SK-N-SH (cell line): ENCODE measurements around the gene IQSEC1. TPM values are rescaled to one million over a fixed set of nuclear protein-coding genes. Genes with fewer than 3 reads are reported as not detected.

ENCODE experiments used
- CTCF ChIA-PET: fragments of 300-600, 350-600 bp; formaldehyde crosslinking; extraction: SDS; loops from one replicate; lab custom pipeline; 2021; lab: Yijun Ruan, JAX
- POLR2A ChIA-PET: fragments of 350-600 bp; sonication (Branson Sonifier 250); formaldehyde crosslinking; extraction: SDS; loops from one replicate; lab custom pipeline; 2020; ENCODE audit warnings: antibody characterized with exemption, inconsistent platforms; lab: Yijun Ruan, JAX
- DNase-seq: peaks from one replicate; pipeline ENCODE4 v3.0.0; 2012
- H2AFZ ChIP-seq: fragments of 200-600 bp; sonication (generic); 2 replicates; pipeline ENCODE4 v1.8.1; 2016; ENCODE audit warnings: antibody characterized with exemption, mild to moderate bottlenecking, low read depth
- H3F3A ChIP-seq: fragments of 200-600 bp; sonication (generic); replicated peaks from 2 replicates; pipeline ENCODE3; 2016; ENCODE audit warnings: antibody characterized with exemption, mild to moderate bottlenecking; ENCODE audit not compliant: insufficient read depth
- H3K27ac ChIP-seq, 2 experiments: fragments of 200-500 bp in 1 of 2; fragments of 200-600 bp in 1 of 2; sonication (Bioruptor generic) in 1 of 2; sonication (generic), shearing (Covaris generic) in 1 of 2; 2 replicates each; pipeline versions ENCODE4 v1.5.1 to v1.6.1; 2014 to 2016; ENCODE audit warnings: low read depth in 2 of 2, inconsistent platforms in 1 of 2, low read length in 1 of 2, mild to moderate bottlenecking in 1 of 2, mixed read lengths in 1 of 2
- H3K27me3 ChIP-seq: fragments of 200-600 bp; sonication (generic), shearing (Covaris generic); 2 replicates; pipeline ENCODE4 v1.6.1; 2016; ENCODE audit warnings: mixed run types; ENCODE audit not compliant: insufficient read depth
- H3K36me3 ChIP-seq, 2 experiments: fragments of 200-500 bp in 1 of 2; fragments of 200-600 bp in 1 of 2; sonication (Bioruptor generic) in 1 of 2; sonication (generic) in 1 of 2; replicated peaks in 1 of 2; 2 replicates each; pipeline versions ENCODE3 to v1.5.1; 2014 to 2016; ENCODE audit warnings: low read length in 1 of 2, mild to moderate bottlenecking in 1 of 2; ENCODE audit not compliant: insufficient read depth in 2 of 2, control insufficient read depth in 1 of 2
- H3K4me1 ChIP-seq, 2 experiments: fragments of 200-500 bp in 1 of 2; fragments of 200-600 bp in 1 of 2; sonication (Bioruptor generic) in 1 of 2; sonication (generic), shearing (Covaris generic) in 1 of 2; 2 replicates each; pipeline versions ENCODE4 v1.5.1 to v1.6.1; 2014 to 2016; ENCODE audit warnings: low read depth in 1 of 2, low read length in 1 of 2, mixed run types in 1 of 2; ENCODE audit not compliant: insufficient read depth in 2 of 2, control insufficient read depth in 1 of 2
- H3K4me2 ChIP-seq: fragments of 200-600 bp; sonication (generic), shearing (Covaris generic); 2 replicates; pipeline ENCODE4 v1.6.1; 2017; ENCODE audit warnings: mixed run types
- H3K4me3 ChIP-seq, 2 experiments: fragments of 200-500 bp in 1 of 2; fragments of 200-600 bp in 1 of 2; sonication (Bioruptor generic) in 1 of 2; sonication (generic), shearing (Covaris generic) in 1 of 2; 2 replicates each; pipeline versions ENCODE4 v1.5.1 to v1.8.1; 2014 to 2016; ENCODE audit warnings: low read depth in 2 of 2, inconsistent platforms in 1 of 2, low read length in 1 of 2, mild to moderate bottlenecking in 1 of 2, mixed read lengths in 1 of 2, moderate library complexity in 1 of 2
- H3K79me2 ChIP-seq: fragments of 200-600 bp; sonication (generic); 2 replicates; pipeline ENCODE4 v1.8.1; 2017; ENCODE audit warnings: mild to moderate bottlenecking; ENCODE audit not compliant: insufficient read depth
- H3K9ac ChIP-seq: fragments of 200-600 bp; sonication (generic); 2 replicates; pipeline ENCODE4 v1.6.1; 2017; ENCODE audit warnings: mixed run types
- H3K9me2 ChIP-seq: fragments of 200-600 bp; sonication (generic); 2 replicates; pipeline ENCODE4 v1.6.1; 2017; ENCODE audit warnings: mixed run types
- H3K9me3 ChIP-seq: fragments of 200-600 bp; sonication (generic); 2 replicates; pipeline ENCODE4 v1.6.1; 2017; ENCODE audit warnings: mixed run types, mild to moderate bottlenecking, moderate library complexity
- H4K20me1 ChIP-seq: fragments of 200-600 bp; sonication (generic); 2 replicates; pipeline ENCODE4 v1.6.1; 2017; ENCODE audit warnings: mild to moderate bottlenecking, mixed run types; ENCODE audit not compliant: insufficient read depth
- CHD2 ChIP-seq: fragments of 150-350 bp; IDR thresholded peaks from 2 replicates; pipeline ENCODE4 v1.6.1; 2018; ENCODE audit warnings: low read length; ENCODE audit not compliant: partially characterized antibody
- FOSL2 ChIP-seq: IDR thresholded peaks from 2 replicates; pipeline ENCODE4 v1.4.0; 2012; ENCODE audit warnings: low read depth, mild to moderate bottlenecking, moderate library complexity, borderline replicate concordance
- FOXJ3 ChIP-seq: sonication (generic); formaldehyde crosslinking; IDR thresholded peaks from 2 replicates; pipeline ENCODE4 v1.5.1; 2020; ENCODE audit warnings: mild to moderate bottlenecking, missing genetic modification reagents
- FOXM1 ChIP-seq: IDR thresholded peaks from 2 replicates; pipeline ENCODE4 v1.4.0; 2012; ENCODE audit warnings: low read depth, mild to moderate bottlenecking
- GABPA ChIP-seq: IDR thresholded peaks from 2 replicates; pipeline ENCODE4 v1.4.0; 2012; ENCODE audit warnings: low read depth, mild to moderate bottlenecking
- GATA2 ChIP-seq: sonication (generic); formaldehyde crosslinking; IDR thresholded peaks from 2 replicates; pipeline ENCODE4 v1.5.0; 2020; ENCODE audit warnings: mild to moderate bottlenecking, missing genetic modification reagents
- JUND ChIP-seq: IDR thresholded peaks from 2 replicates; pipeline ENCODE4 v1.4.0; 2012
- MEF2A ChIP-seq: IDR thresholded peaks from 2 replicates; pipeline ENCODE4 v1.4.0; 2012; ENCODE audit warnings: low read depth, borderline replicate concordance
- MXI1 ChIP-seq: IDR thresholded peaks from 2 replicates; pipeline ENCODE4 v1.6.1; 2012; ENCODE audit warnings: mild to moderate bottlenecking, low read depth, low read length, improper control_type of control experiment
- NRF1 ChIP-seq: IDR thresholded peaks from 2 replicates; pipeline ENCODE4 v1.6.1; 2012; ENCODE audit warnings: low read depth, mild to moderate bottlenecking, low read length
- POLR2AphosphoS5 ChIP-seq: IDR thresholded peaks from 2 replicates; pipeline ENCODE4 v1.6.1; 2012; ENCODE audit warnings: low read depth, low read length
- RAD21 ChIP-seq: IDR thresholded peaks from 2 replicates; pipeline ENCODE4 v1.6.1; 2012; ENCODE audit warnings: mild to moderate bottlenecking, low read length
- RXRA ChIP-seq: IDR thresholded peaks from 2 replicates; pipeline ENCODE4 v1.4.0; 2012; ENCODE audit warnings: low read depth, mild to moderate bottlenecking, borderline replicate concordance
- SMC3 ChIP-seq: IDR thresholded peaks from 2 replicates; pipeline ENCODE4 v1.6.1; 2012; ENCODE audit warnings: low read depth, low read length, improper control_type of control experiment
- TCF12 ChIP-seq: IDR thresholded peaks from 2 replicates; pipeline ENCODE4 v1.4.0; 2012
- WGBS: methylation state at CpG from one replicate; pipeline ENCODE4 v1.1.6; 2017; ENCODE audit warnings: low lambda C conversion rate; 5-methylcytosine and 5-hydroxymethylcytosine counted together
- polyA plus RNA-seq, 3 experiments: library from polyadenylated mRNA; depleted of rRNA; stranded (reverse); fragments of >200 nt; gene quantifications; 2 replicates each; pipeline ENCODE4 v1.2.3, GENCODE V29; 2012
- TF ChIP-seq, protein P1 (sequence below): IDR thresholded peaks from 2 replicates; pipeline ENCODE4; 2012
- TF ChIP-seq, protein P2 (sequence below): fragments of 200-600 bp; sonication (generic); IDR thresholded peaks from 2 replicates; pipeline ENCODE4 v1.6.1; 2017; ENCODE audit warnings: antibody characterized with exemption, mild to moderate bottlenecking, moderate library complexity
- TF ChIP-seq, protein P3 (sequence below): IDR thresholded peaks from 2 replicates; pipeline ENCODE4 v1.6.1; 2012; ENCODE audit warnings: mild to moderate bottlenecking, low read depth, low read length, moderate library complexity
- TF ChIP-seq, protein P4 (sequence below): IDR thresholded peaks from 2 replicates; pipeline ENCODE4 v1.4.0; 2012; ENCODE audit warnings: low read depth
- TF ChIP-seq, protein P5 (sequence below): IDR thresholded peaks from 2 replicates; pipeline ENCODE4 v1.4.0; 2012; ENCODE audit warnings: low read depth, borderline replicate concordance

Gene IQSEC1
- polyA plus RNA-seq, 1 of the 3 experiments (the other 2 are of a cell fraction) = 6.2 TPM

DNA sequence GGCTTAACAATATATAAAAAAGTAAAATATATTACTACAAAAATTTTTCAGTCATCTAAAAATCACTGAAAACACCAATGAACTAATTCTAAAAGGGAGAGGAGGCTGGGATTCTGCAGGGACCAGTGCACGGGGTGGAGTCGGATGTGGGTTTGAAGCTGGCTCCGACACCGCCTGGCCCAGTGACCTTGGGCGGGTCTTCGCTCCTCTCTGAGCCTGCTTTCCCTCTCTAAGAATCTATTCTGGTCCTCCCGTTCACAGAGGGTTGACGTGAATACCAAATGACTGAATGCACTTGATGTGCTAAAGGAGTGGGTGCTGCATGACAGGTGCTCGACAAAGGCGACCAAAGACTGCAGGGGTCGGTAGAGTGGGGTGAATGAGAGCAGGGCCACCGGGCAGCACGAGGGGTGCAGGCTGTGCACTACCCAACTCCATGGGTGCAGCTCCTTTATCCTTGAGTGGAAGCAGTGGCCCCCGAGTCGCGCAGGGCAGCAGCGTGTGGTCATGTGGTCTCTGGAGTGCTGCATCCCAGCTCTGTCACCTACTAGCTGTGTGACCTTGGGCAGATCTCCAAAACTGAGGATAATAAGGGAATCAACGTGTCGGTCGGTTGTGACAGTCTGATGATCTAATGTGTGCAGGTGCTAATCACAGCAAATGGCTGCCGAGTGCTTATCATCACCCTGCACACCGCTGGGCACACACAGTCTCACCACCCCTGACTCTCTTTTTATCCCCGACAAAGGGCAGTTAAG lies 8.6 kb upstream of the IQSEC1 start:
- WGBS = 75% methylated on average over 18 of the region's 23 CpGs
- no peaks in the 10 kb centered on the region for H3F3A ChIP-seq
- ChIA-PET CTCF (interaction anchor here (0.8 to 3.9 kb wide), 3 partner anchors 9 to 87 kb away, joined by 3 to 32 read pairs (median 3); no protein-coding TSS in a partner anchor), POLR2A (interaction anchor here (0.6 kb wide), 1 partner anchor 88 kb away, joined by 3 read pairs; no protein-coding TSS in a partner anchor)
- H3K27ac ChIP-seq = no peak overlapping the region
- no peak overlapping the region for H3K4me3 ChIP-seq
- no peak for TF ChIP-seq MEF2A
- no peak for TF ChIP-seq RXRA
- no peak for TF ChIP-seq SMC3
- TF ChIP-seq, protein P1, sequence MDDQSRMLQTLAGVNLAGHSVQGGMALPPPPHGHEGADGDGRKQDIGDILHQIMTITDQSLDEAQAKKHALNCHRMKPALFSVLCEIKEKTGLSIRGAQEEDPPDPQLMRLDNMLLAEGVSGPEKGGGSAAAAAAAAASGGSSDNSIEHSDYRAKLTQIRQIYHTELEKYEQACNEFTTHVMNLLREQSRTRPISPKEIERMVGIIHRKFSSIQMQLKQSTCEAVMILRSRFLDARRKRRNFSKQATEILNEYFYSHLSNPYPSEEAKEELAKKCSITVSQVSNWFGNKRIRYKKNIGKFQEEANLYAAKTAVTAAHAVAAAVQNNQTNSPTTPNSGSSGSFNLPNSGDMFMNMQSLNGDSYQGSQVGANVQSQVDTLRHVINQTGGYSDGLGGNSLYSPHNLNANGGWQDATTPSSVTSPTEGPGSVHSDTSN = no peak
- TF ChIP-seq, protein P2, sequence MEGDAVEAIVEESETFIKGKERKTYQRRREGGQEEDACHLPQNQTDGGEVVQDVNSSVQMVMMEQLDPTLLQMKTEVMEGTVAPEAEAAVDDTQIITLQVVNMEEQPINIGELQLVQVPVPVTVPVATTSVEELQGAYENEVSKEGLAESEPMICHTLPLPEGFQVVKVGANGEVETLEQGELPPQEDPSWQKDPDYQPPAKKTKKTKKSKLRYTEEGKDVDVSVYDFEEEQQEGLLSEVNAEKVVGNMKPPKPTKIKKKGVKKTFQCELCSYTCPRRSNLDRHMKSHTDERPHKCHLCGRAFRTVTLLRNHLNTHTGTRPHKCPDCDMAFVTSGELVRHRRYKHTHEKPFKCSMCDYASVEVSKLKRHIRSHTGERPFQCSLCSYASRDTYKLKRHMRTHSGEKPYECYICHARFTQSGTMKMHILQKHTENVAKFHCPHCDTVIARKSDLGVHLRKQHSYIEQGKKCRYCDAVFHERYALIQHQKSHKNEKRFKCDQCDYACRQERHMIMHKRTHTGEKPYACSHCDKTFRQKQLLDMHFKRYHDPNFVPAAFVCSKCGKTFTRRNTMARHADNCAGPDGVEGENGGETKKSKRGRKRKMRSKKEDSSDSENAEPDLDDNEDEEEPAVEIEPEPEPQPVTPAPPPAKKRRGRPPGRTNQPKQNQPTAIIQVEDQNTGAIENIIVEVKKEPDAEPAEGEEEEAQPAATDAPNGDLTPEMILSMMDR = no peak
- TF ChIP-seq JUND = no peak
- no peak for TF ChIP-seq FOXJ3 (CRISPR knock-in tag)
- TF ChIP-seq, protein P3, sequence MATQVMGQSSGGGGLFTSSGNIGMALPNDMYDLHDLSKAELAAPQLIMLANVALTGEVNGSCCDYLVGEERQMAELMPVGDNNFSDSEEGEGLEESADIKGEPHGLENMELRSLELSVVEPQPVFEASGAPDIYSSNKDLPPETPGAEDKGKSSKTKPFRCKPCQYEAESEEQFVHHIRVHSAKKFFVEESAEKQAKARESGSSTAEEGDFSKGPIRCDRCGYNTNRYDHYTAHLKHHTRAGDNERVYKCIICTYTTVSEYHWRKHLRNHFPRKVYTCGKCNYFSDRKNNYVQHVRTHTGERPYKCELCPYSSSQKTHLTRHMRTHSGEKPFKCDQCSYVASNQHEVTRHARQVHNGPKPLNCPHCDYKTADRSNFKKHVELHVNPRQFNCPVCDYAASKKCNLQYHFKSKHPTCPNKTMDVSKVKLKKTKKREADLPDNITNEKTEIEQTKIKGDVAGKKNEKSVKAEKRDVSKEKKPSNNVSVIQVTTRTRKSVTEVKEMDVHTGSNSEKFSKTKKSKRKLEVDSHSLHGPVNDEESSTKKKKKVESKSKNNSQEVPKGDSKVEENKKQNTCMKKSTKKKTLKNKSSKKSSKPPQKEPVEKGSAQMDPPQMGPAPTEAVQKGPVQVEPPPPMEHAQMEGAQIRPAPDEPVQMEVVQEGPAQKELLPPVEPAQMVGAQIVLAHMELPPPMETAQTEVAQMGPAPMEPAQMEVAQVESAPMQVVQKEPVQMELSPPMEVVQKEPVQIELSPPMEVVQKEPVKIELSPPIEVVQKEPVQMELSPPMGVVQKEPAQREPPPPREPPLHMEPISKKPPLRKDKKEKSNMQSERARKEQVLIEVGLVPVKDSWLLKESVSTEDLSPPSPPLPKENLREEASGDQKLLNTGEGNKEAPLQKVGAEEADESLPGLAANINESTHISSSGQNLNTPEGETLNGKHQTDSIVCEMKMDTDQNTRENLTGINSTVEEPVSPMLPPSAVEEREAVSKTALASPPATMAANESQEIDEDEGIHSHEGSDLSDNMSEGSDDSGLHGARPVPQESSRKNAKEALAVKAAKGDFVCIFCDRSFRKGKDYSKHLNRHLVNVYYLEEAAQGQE = no peak
- TF ChIP-seq, protein P4, sequence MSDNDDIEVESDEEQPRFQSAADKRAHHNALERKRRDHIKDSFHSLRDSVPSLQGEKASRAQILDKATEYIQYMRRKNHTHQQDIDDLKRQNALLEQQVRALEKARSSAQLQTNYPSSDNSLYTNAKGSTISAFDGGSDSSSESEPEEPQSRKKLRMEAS = no peak
- TF ChIP-seq RAD21 = no peak
- TF ChIP-seq GATA2 (CRISPR knock-in tag) = no peak
- no peak for TF ChIP-seq FOXM1
- TF ChIP-seq TCF12 = no peak
- TF ChIP-seq POLR2AphosphoS5 = no peak
- TF ChIP-seq, protein P5, sequence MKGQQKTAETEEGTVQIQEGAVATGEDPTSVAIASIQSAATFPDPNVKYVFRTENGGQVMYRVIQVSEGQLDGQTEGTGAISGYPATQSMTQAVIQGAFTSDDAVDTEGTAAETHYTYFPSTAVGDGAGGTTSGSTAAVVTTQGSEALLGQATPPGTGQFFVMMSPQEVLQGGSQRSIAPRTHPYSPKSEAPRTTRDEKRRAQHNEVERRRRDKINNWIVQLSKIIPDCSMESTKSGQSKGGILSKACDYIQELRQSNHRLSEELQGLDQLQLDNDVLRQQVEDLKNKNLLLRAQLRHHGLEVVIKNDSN = no peak
- no peak for TF ChIP-seq CHD2
- no peak for TF ChIP-seq NRF1
- TF ChIP-seq GABPA = no peak
- no peak for TF ChIP-seq FOSL2
- TF ChIP-seq MXI1 = no peak
- no peaks in the 10 kb centered on the region for H3K9me2 ChIP-seq
- no peaks in the 10 kb centered on the region for H3K9me3 ChIP-seq
- no peak overlapping the region for H3K4me2 ChIP-seq
- H4K20me1 ChIP-seq = no peaks in the 10 kb centered on the region
- H3K9ac ChIP-seq = no peak overlapping the region
- no peaks in the 10 kb centered on the region for H3K36me3 ChIP-seq
- no peak for DNase-seq
- H2AFZ ChIP-seq = no peak overlapping the region
- H3K79me2 ChIP-seq = no peaks in the 10 kb centered on the region
- H3K4me1 ChIP-seq = peaks cover 0 to 29% of the 10 kb centered on the region in 2 experiments; a peak in 2 of 4 replicates
- peaks cover 7% of the 10 kb centered on the region; the same call in 1 of the 2 replicates for H3K27me3 ChIP-seq
